ENCODE results near the gene ZBTB1. TPM values are rescaled to one million over a fixed set of nuclear protein-coding genes. Genes with fewer than 3 reads are reported as not detected.
A peak's percentile ranks its signal among the peaks of the same experiment; 100 is the strongest.

ZBTB1 gene
- total and polyA plus RNA-seq, 2 donors (not counting 3 experiments of a cell fraction or from before 2014, with no cell fraction given), result 9.7 to 32.2 TPM

GRCh38 chr14:64465191-64465822 lies 39.3 kb upstream of the ZBTB1 start, which contains the start of gene AKAP5:
AKAP5 (plus strand) TSS chr14:64465499; CDS start chr14:64468395, 2,896 bp downstream.
- dilution Hi-C loops (cut with MboI; ENCODE audit: extremely low pct_ligation_motif_present, low sequenced_read_pairs) (no loop called here), intact Hi-C loops (cut with micrococcal nuclease) (no loop called here)
- Histone ChIP-seq H3K27ac (ENCODE audit: insufficient read depth, low read depth, low read length) (no peak within 1 kb of the TSS), H3K4me1 (ENCODE audit: control insufficient read depth, extremely low read depth, insufficient read depth, low read length) (peaks cover 14% of the 10 kb centered on the region), H3K9ac (replicated peaks; ENCODE audit: extremely low read depth, insufficient read depth, low read length) (peak within 1 kb of the TSS; percentile 51), H3K4me2 (ENCODE audit: insufficient read depth, low read length) (peak within 1 kb of the TSS; percentile 97), H4K20me1 (replicated peaks; ENCODE audit: control insufficient read depth, extremely low read depth, insufficient read depth, low read length) (no peaks in the 10 kb centered on the region), H3K79me2 (ENCODE audit: control insufficient read depth, insufficient read depth, low read length) (no peaks in the 10 kb centered on the region), H3K27me3 (ENCODE audit: control insufficient read depth in 2 of 2, insufficient read depth in 2 of 2, low read length in 2 of 2) (no peaks in the 10 kb centered on the region), H3K9me3 (replicated peaks; ENCODE audit: control insufficient read depth, insufficient read depth, low read length) (no peaks in the 10 kb centered on the region), H3K36me3 (ENCODE audit: control insufficient read depth in 2 of 2, extremely low read depth in 1 of 2, insufficient read depth in 2 of 2, low read length in 2 of 2) (no peaks in the 10 kb centered on the region), H3K4me3 (replicated peaks in 1 of 3; ENCODE audit: insufficient read depth in 1 of 3, low read depth in 1 of 3, low read length in 3 of 3) (peak within 1 kb of the TSS; percentile 70 to 79 (median 76)), H2AFZ (ENCODE audit: low read depth, low read length) (peak within 1 kb of the TSS; percentile 80), H3K9me1 (replicated peaks; ENCODE audit: control insufficient read depth, extremely low read depth, insufficient read depth, low read length) (no peaks in the 10 kb centered on the region)
- ChIA-PET POLR2A (no interaction called here), CTCF (interaction anchor here (0.7 to 4.0 kb wide), 14 partner anchors 10 to 171 kb away, joined by 3 to 32 read pairs (median 7); partner anchors contain the start of gene MTHFD1)
- DNase-seq (ENCODE audit: low read depth, low spot score), result peak; percentile 63
- TF ChIP-seq POLR2AphosphoS5 (IDR thresholded peaks at IDR 0.05; ENCODE audit: insufficient read depth, low read depth, low read length) (peak; percentile 17), GATA2 (IDR thresholded peaks at IDR 0.05; ENCODE audit: insufficient read depth, insufficient read length, low read depth, low read length) (no peak), CTCF (IDR thresholded peaks at IDR 0.05; ENCODE audit: extremely low read depth in 1 of 2, insufficient read depth in 1 of 2, low read depth in 1 of 2, low read length in 2 of 2) (no peak), FOS (IDR thresholded peaks at IDR 0.05; ENCODE audit: borderline replicate concordance, insufficient read depth, low read length) (no peak)
- FAIRE-seq, result no peak
- no TSS peak for BruUV-seq (replicated peaks)
